ENCODE results near the gene PLN. TPM values are rescaled to one million over a fixed set of nuclear protein-coding genes. Genes with fewer than 3 reads are reported as not detected.

PLN gene
- total RNA-seq, 4 donors from 2014 or later, result 11.0 to 13.6 (median 12.2) TPM

- TF ChIP-seq POLR2A (IDR thresholded peaks at IDR 0.05) (no peak), CTCF (IDR thresholded peaks at IDR 0.05) (no peak), EP300 (IDR thresholded peaks at IDR 0.05) (no peak)
- Histone ChIP-seq H3K27ac (no peak overlapping the region), H3K9me3 (peaks cover 0 to 6% (median 3%) of the 10 kb centered on the region in 4 donors)
Measured at GRCh38 chr6:118535176-118535844, 12.8 kb upstream of the PLN start.

DNA sequence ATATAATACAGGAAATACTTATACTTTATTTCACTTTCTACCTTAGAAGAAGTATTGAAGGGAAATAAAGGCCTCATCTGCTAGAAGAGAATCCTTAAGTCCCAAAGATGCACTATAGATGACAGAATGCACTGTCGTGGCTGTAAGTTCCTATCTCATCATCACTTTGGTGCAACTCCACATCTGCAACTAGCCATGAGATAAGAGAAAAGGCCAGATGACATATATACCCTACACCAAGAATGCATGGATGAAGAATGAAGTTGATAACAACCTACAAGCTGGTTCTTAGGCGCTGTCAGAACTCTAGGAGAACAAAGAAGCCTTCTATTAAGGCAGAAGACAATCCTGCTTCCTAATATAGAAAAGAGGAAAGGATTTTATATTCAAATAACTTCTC lies 11.6 kb upstream of the PLN start:
- DNase-seq (ENCODE audit: low spot score in 2 of 2), result no peak
- H3K4me1 ChIP-seq, result peaks cover 0 to 19% (median 7%) of the 10 kb centered on the region in 4 donors
- H3K27ac ChIP-seq, result no peak overlapping the region
- H3K9me3 ChIP-seq, result no peaks in the 10 kb centered on the region
- no peaks in the 10 kb centered on the region for H3K27me3 ChIP-seq
- peaks cover 0 to 8% (median 0%) of the 10 kb centered on the region in 3 donors for H3K36me3 ChIP-seq
- no peak overlapping the region for H3K4me3 ChIP-seq
- no peak for TF ChIP-seq POLR2A (IDR thresholded peaks at IDR 0.05)
- TF ChIP-seq EP300 (IDR thresholded peaks at IDR 0.05), result no peak
- TF ChIP-seq CTCF (IDR thresholded peaks at IDR 0.05), result no peak
- 63 to 73% methylated on average over 2 of the region's 2 CpGs for WGBS, 2 donors

More at GRCh38 chr6:118535176-118535844, 12.8 kb upstream of the PLN start:
- Histone ChIP-seq H3K4me3 (no peak overlapping the region), H3K27me3 (no peaks in the 10 kb centered on the region), H3K4me1 (peaks cover 0 to 19% (median 7%) of the 10 kb centered on the region in 4 donors), H3K36me3 (peaks cover 0 to 8% (median 0%) of the 10 kb centered on the region in 3 donors)
- DNase-seq (ENCODE audit: low spot score in 2 of 2), result no peak
- WGBS, 2 donors, result 91 to 95% methylated on average over 6 of the region's 6 CpGs

- H3K4me3 ChIP-seq, result no peak overlapping the region
- no peaks in the 10 kb centered on the region for H3K9me3 ChIP-seq
- H3K27ac ChIP-seq, result peak overlapping the region in 1 of 4 donors; percentile 13
- peaks cover 0 to 8% (median 0%) of the 10 kb centered on the region in 3 donors for H3K36me3 ChIP-seq
- WGBS, 2 donors, result 48 to 58% methylated on average over 2 of the region's 2 CpGs
- H3K4me1 ChIP-seq, result peaks cover 0 to 26% (median 7%) of the 10 kb centered on the region in 4 donors
- no peaks in the 10 kb centered on the region for H3K27me3 ChIP-seq
- no peak for TF ChIP-seq POLR2A (IDR thresholded peaks at IDR 0.05)
- no peak for TF ChIP-seq CTCF (IDR thresholded peaks at IDR 0.05)
- TF ChIP-seq EP300 (IDR thresholded peaks at IDR 0.05), result no peak
- no peak for DNase-seq (ENCODE audit: low spot score in 2 of 2)
Measured at GRCh38 chr6:118537574-118537973, 10.5 kb upstream of the PLN start.

DNA sequence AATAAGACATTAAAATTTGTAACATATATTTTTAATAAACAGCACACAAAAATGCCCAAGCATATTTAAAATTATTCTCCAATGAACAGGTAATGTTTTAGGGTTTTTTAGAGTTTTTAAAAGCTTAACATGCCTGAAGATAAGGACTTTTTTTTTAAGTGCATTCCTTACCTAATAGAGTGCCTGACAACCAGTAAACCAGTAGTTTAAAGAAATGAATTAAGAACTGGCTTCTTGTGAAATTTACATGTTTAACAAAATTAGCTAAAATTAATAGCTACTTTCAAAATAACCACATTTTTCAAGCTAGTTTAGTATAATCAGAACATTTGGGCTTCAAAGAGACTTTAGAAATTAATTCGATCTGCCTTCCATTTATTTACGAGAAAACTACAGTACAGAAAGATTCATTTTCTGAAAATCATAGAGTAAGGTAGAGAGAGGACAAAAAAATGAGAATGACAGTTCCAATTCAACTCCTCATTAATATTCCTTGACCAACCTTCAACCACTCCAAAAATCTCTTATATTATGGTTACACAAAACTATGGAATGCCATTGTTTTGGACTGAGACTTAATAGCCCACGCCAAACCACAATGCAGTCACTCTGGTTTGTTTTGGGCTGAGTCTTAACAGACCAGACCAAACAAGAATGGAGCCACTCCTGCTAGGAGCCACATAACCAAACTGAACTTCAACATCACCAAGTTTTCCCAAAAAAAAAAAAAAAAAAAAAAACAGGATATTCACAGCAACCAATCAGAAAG lies 5.7 kb upstream of the PLN start:
- H3K27ac ChIP-seq, result no peak overlapping the region
- TF ChIP-seq CTCF (IDR thresholded peaks at IDR 0.05) (no peak), EP300 (IDR thresholded peaks at IDR 0.05) (no peak), POLR2A (IDR thresholded peaks at IDR 0.05) (no peak)
- WGBS, 2 donors, result 86 to 91% methylated on average over 3 of the region's 3 CpGs

DNA sequence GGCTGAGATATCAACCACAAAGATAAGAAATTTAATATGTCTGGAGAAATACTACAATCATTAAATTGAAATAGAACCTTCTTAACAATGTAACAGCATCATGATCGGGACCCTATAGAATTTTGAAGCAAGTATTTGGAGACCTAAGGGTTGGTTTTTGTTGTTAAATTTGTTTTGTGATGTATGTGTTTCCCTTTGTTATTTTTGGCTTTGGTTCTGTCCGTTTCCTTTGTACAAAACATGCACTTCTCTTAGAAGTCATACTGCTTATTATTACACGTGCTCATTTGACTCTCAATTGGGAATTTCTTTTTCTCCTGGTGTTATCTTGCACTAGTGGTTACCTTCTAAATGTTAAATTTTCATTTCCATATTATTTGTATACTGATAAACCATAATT lies 4.0 kb upstream of the PLN start:
- Histone ChIP-seq H3K27me3 (no peaks in the 10 kb centered on the region), H3K36me3 (no peaks in the 10 kb centered on the region), H3K9me3 (no peaks in the 10 kb centered on the region), H3K4me3 (no peak overlapping the region), H3K27ac (no peak overlapping the region), H3K4me1 (peaks cover 0 to 46% (median 0%) of the 10 kb centered on the region in 4 donors)
- 64 to 68% methylated on average over 3 of the region's 3 CpGs for WGBS, 2 donors
- no peak for TF ChIP-seq EP300 (IDR thresholded peaks at IDR 0.05)
- TF ChIP-seq POLR2A (IDR thresholded peaks at IDR 0.05), result no peak
- TF ChIP-seq CTCF (IDR thresholded peaks at IDR 0.05), result no peak
- no peak for DNase-seq (ENCODE audit: low spot score in 2 of 2)

More for the DNA sequence above, 5.7 kb upstream of the PLN start:
- H3K9me3 ChIP-seq, result no peaks in the 10 kb centered on the region
- H3K4me3 ChIP-seq, result no peak overlapping the region
- H3K27me3 ChIP-seq, result no peaks in the 10 kb centered on the region
- H3K36me3 ChIP-seq, result no peaks in the 10 kb centered on the region
- DNase-seq (ENCODE audit: low spot score in 2 of 2), result no peak
- H3K4me1 ChIP-seq, result peaks cover 0 to 36% (median 4%) of the 10 kb centered on the region in 4 donors

Data from tibial nerve (tissue), 4 donors.